Left lung (tissue), 10 donors: ENCODE data around the gene ZNF764. TPM values are rescaled to one million over a fixed set of nuclear protein-coding genes. Genes with fewer than 3 reads are reported as not detected.

Experiments used
- ATAC-seq: fragments of 200-7000 bp; cut with Tn5 transposase; one replicate; pipeline ENCODE4 v1.9.1; 2020; ENCODE audit warnings: moderate library complexity
- DNase-seq, 4 donors: peaks; one replicate each; pipeline ENCODE4 v3.0.0-alpha.2; 2013 to 2020
- H3K27ac ChIP-seq, 2 donors: fragments of 200-600 bp; sonication (generic) in 1 of 2; one replicate each; pipeline versions ENCODE4 v1.5.0 to v1.8.0; 2020 to 2021
- H3K27me3 ChIP-seq, 2 donors: fragments of 200-600 bp; sonication (generic) in 1 of 2; one replicate each; pipeline versions ENCODE4 v1.5.0 to v1.8.0; 2020 to 2021
- H3K36me3 ChIP-seq, 2 donors: fragments of 200-600 bp; sonication (generic) in 1 of 2; one replicate each; pipeline versions ENCODE4 v1.5.0 to v1.8.0; 2020 to 2021
- H3K4me1 ChIP-seq, 2 donors: fragments of 200-600 bp; one replicate each; pipeline ENCODE4 v1.8.0; 2021
- H3K4me3 ChIP-seq, 2 donors: fragments of 200-600 bp; sonication (generic) in 1 of 2; one replicate each; pipeline versions ENCODE4 v1.5.0 to v1.8.0; 2020 to 2021; ENCODE audit warnings: mild to moderate bottlenecking in 1 of 2
- H3K9me3 ChIP-seq, 2 donors: fragments of 200-600 bp; sonication (generic) in 1 of 2; one replicate each; pipeline versions ENCODE4 v1.5.0 to v1.8.0; 2020 to 2021
- CTCF ChIP-seq, 2 donors: fragments of 200-600 bp; sonication (generic) in 1 of 2; IDR thresholded peaks; one replicate each; pipeline versions ENCODE4 v1.5.0 to v1.8.0; 2021; ENCODE audit warnings: antibody characterized with exemption in 2 of 2
- intact Hi-C, 2 donors: fragments of 100-400 bp; cut with DNase I; formaldehyde crosslinking; loops; one replicate each; pipeline versions ENCODE4 v1.11.2 to v1.14.2; 2022
- polyA plus RNA-seq, 6 donors: library from polyadenylated mRNA; unstranded; fragments of 120-200 nt; gene quantifications; one replicate each; pipeline ENCODE4 v1.2.1, GENCODE V29; 2013; ENCODE audit not compliant: insufficient read length in 6 of 6
- total RNA-seq, 2 donors: library from RNA; stranded (reverse); fragmentation: NEBNext Ultra II Directional; extraction: Animal tissue kit (Norgen Biotek cat#: 25700); gene quantifications; one replicate each; pipeline ENCODE4 v1.2.1, GENCODE V29; 2021
- donor health status: DM: no; HTN: yes; CAD: no.
- donor health status: DM: no; HTN: no; CAD: no.

The ZNF764 gene
- total and polyA plus RNA-seq, 8 donors = 7.4 to 15.8 (median 11.8) TPM

- no peak overlapping the region for H3K4me3 ChIP-seq
- H3K9me3 ChIP-seq = no peaks in the 10 kb centered on the region
- peaks cover 1 to 46% of the 10 kb centered on the region in 2 donors for H3K4me1 ChIP-seq
- DNase-seq (peak in 1 of 4 donors; percentile 23), ATAC-seq (no peak)
- H3K27ac ChIP-seq = peak overlapping the region in 1 of 2 donors; percentile 39
- no peak for TF ChIP-seq CTCF (IDR thresholded peaks at IDR 0.05)
- H3K27me3 ChIP-seq = no peaks in the 10 kb centered on the region
- intact Hi-C loops = no loop called here
- H3K36me3 ChIP-seq = no peaks in the 10 kb centered on the region
Observed at GRCh38 chr16:30567160-30567990, 9.2 kb upstream of the ZNF764 start.

DNA sequence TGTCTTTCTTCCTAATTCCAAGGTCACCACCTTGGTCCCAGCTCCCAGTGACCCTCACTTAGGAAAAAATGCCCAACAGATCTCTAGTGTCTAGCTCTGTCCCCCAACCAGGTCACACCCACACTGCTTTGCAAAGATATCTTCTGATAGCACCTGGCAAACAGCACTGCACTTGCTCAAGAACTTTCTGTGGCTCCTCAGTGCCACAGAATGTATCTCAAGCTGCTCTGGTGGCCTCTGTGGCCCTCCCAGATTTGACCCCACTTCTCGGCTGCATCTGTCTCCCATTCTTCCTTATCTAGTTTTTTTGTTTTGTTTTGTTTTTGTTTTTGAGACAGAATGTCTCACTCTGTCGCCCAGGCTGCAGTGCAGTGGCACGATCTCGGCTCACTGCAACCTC lies 8.4 kb upstream of the ZNF764 start:
- H3K27ac ChIP-seq = no peak overlapping the region
- ATAC-seq (no peak), DNase-seq (no peak)
- TF ChIP-seq CTCF (IDR thresholded peaks at IDR 0.05) = no peak
- peaks cover 0 to 48% of the 10 kb centered on the region in 2 donors for H3K4me1 ChIP-seq
- H3K4me3 ChIP-seq = no peak overlapping the region
- H3K9me3 ChIP-seq = no peaks in the 10 kb centered on the region
- no peaks in the 10 kb centered on the region for H3K36me3 ChIP-seq
- no peaks in the 10 kb centered on the region for H3K27me3 ChIP-seq
- intact Hi-C loops = no loop called here

DNA sequence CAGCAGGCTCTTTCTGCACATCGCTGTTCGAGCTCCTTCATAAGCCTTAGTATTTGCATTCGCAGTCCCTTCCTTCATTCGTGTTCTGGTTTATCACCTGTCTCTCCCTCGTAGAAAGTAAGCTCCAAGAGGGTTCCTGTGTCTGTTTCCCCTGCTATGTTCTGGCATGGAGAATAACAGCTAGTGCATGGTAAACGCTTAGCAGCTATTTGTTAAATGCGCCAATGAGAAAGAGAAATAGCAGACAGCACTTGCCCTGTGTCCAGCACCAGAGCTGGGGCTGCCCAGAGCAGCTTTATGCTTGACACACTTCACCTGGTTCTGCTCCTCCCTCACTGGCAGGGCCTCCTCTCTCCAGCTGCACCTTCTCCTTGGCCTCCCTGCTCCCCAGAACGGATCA lies 7.8 kb upstream of the ZNF764 start:
- no peak overlapping the region for H3K27ac ChIP-seq
- ATAC-seq = no peak
- no peaks in the 10 kb centered on the region for H3K9me3 ChIP-seq
- H3K4me1 ChIP-seq = peaks cover 0 to 50% of the 10 kb centered on the region in 2 donors
- H3K4me3 ChIP-seq = no peak overlapping the region
- intact Hi-C loops = no loop called here
- H3K27me3 ChIP-seq = no peaks in the 10 kb centered on the region
- DNase-seq = peak in 1 of 4 donors; percentile 18
- no peaks in the 10 kb centered on the region for H3K36me3 ChIP-seq
- no peak for TF ChIP-seq CTCF (IDR thresholded peaks at IDR 0.05)

DNA sequence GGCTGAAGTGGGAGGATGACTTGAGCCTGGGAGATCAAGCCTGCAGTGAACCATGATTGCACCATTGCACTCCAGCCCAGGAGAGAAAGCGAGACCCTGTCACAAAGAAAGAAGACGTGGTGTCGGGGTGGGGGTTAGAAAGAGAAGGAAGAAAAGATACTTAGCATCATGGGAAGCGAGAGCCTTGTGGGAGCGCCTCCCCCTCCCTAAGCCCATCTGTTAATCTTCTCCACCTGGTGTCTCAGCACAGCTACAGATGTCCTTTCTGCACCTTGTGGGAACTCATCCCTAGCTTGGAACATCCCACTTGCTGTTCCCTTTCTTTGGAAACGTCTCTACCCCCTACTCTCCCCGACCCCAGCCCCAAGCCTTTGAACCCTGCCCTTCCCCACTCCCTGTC lies 7.4 kb upstream of the ZNF764 start:
- no peaks in the 10 kb centered on the region for H3K36me3 ChIP-seq
- H3K27ac ChIP-seq = no peak overlapping the region
- H3K9me3 ChIP-seq = no peaks in the 10 kb centered on the region
- H3K27me3 ChIP-seq = no peaks in the 10 kb centered on the region
- intact Hi-C loops = no loop called here
- no peak for ATAC-seq
- H3K4me1 ChIP-seq = peaks cover 0 to 50% of the 10 kb centered on the region in 2 donors
- TF ChIP-seq CTCF (IDR thresholded peaks at IDR 0.05) = no peak
- H3K4me3 ChIP-seq = no peak overlapping the region
- peak in 1 of 4 donors; percentile 10 for DNase-seq

GRCh38 chr16:30562021-30562420 lies 3.8 kb upstream of the ZNF764 start:
- intact Hi-C loops = no loop called here
- no peaks in the 10 kb centered on the region for H3K9me3 ChIP-seq
- no peaks in the 10 kb centered on the region for H3K36me3 ChIP-seq
- peak overlapping the region; percentile 66 to 89 for H3K27ac ChIP-seq
- DNase-seq (peak in 1 of 4 donors; percentile 36), ATAC-seq (no peak)
- peaks cover 0 to 41% of the 10 kb centered on the region in 2 donors for H3K4me1 ChIP-seq
- H3K27me3 ChIP-seq = no peaks in the 10 kb centered on the region
- no peak for TF ChIP-seq CTCF (IDR thresholded peaks at IDR 0.05)
- peak overlapping the region in 1 of 2 donors; percentile 54 for H3K4me3 ChIP-seq
